ENCODE measurements around the gene CAMTA1.

The CAMTA1 gene

DNA sequence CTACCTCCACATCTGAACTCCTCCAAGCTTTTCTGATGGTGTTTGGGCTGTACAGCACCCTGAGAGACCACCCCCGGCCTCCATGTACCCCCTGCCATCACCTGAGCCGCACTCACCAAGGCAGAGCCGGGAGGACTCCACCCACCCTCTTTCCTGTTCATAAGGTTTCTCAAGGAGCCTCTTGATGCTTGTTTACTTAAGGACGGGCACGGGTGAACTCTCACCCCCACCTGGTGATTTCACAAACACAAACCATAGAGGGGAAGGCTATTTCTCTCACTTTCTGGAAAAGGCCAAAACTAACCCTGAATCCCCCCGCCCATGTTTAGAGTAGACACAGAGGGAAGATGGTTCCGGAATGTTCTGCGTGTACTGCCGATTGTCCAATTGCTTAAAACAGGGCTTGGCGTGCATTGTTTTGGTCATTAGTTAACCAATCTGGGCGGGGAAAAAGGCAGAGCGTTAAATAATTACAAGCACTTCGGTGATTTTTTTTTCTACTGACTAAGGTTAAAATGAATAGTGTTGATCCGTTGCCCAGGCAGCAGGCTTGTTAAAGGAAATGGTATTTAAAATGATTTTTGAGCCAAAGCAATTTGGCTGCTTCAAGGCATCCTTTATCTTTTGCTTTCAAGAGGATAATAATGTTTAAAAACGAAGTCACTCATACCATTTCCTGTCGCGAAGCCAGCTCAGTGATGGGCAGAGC lies 706.0 kb downstream of the CAMTA1 start:
- DNase-seq: no peak

DNA sequence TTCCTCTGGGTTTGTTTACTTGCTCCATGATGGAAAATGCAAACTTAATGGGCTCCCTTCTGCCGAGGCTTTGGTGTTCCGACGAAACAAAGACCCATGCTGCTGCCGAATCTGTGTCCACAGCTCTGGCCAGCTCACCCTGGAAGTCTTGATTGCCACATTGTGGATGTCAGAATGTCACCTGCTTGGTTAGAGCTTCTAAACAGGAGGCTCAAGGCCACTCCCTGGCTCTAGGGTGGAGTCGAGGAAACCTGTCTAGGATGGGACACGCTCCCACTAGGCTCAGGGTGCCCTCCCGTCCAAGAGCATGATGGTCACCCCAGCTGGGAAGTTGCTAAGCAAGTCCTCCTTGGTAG lies 706.5 kb downstream of the CAMTA1 start:
- DNase-seq: no peak

DNA sequence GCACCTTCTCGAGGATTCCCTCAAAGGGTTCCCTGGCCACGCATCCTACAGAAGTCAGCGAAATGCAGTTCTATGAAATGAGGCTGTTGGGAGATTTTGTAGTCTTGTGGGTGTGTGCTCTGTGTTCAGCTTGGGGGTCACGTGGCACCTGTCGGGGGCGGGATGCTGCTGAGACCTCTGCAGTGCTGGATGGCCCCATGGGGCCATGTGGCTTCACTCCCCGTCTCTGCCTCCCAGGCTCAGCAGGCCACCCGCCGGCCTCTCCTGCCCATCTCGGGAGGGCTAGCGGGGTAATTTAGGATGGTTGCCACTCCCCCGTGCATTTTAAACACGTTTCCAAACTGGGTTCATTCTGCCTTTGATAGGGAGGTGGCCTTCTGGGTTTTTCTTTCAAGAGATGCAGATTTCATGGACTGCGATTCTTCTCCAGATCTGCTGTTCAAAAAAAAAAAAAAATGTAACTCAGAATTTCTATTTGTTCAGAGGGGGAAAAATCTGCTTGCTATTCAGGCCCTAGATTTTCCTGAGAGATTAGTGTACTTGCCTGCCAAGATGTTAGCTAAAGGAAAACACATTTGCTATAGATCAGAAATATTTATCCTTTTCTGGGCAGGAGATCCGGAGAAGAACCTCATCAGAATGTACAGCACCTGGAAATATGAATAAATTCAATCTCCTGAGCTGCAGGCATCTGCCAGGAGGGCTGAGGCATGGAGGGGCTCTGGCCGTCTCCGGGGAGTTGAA lies 708.6 kb downstream of the CAMTA1 start:
- DNase-seq: no peak

DNA sequence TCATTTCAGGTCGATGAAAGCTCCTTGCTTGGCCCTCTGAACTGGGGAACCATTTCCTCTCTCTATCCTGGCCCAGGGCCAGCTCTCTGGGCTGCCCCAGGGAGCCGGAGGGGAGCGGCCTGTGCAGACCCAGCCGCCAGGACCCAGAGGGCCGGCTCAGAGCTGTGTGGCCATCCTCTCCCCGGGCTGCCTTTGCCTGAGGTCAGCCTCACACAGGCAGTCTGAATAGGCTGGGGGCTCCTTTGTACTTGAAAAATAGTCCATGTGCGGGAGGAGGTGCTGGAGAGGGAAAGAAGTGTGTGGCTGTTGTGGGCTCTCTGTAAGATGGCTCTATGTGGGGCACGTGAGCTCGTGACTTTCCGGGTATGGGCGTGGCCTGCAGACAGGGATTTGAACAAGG lies 710.7 kb downstream of the CAMTA1 start:
- no peak for DNase-seq

DNA sequence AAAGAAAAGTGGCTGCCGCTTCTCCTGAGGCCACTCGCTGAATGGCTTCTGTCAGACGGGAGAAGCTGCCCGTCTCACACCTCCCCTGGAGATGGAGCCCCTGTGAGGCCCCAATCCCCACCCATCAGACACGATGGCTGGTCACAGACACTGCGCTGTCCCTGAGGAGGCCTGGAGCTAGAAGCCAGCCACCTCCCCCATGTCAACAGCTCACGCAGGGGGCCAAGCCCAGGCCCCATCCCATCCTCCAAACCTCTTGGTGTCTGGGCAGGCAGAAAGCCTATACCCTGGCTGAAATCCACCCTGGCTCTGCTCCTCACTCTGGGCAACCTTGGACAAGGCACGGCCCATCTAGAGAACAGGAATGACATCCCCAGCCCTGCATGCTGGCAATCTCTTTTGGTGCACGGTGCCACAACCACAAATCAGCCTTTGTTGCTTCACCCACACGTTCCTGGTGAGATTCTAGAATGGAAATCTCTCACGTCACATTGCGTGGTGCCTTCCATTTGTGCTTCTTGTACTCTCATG lies 711.9 kb downstream of the CAMTA1 start:
- no peak for DNase-seq

DNA sequence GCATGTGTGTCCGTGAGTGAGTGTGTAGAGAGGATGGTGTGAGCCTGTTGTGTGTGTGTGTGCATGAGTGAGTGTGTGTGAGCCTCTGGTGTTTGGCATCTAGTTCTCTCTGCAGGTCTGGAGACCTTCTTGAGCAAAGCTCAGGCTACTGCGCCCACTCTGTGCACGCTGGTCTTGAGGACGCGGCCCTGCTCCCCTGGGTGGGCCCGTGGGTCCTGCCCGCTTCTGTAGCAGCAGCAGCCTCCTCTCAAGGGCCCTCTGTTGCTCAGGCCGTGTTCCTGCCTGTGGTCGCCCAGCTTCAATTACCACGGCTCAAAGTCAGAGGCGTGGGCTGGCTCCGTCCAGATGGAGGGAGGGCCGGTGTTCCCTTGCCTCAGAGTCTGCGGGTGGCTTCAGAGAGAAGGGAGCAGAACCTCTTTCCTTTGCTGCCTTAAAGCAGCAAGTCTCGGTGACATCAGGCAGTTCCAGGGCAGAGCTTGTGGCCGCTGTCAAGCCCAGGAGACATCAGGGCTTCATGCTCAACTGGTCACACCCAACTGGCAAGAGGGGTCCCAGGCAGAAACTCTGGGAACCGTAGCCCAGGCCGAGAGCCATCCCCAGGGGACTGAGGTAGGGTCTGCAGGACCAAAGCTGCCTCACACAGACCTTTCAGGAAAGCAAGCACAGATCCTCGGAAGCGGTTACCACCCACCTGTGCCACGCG lies 715.3 kb downstream of the CAMTA1 start:
- DNase-seq: no peak

DNA sequence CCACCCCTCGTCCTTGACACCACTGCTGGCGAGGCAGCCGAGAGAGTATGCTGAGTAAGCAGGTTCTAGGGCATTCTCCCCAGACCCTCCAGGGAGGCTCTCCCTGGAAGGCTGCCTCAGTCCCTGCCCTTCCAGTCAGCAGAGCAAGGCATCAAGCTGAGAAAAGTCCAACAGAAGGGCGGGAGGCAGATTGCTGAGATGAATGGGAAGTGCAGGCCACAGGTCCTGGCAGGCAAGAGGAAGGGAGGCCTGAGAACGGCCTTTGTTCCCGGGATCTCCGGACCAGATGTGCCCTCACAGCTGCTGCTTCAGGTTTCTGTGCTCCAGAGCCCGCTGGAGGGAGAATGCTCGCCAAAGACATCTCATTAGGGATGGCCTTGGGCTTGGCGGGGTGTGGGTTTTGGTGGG lies 715.8 kb downstream of the CAMTA1 start:
- DNase-seq: no peak

DNA sequence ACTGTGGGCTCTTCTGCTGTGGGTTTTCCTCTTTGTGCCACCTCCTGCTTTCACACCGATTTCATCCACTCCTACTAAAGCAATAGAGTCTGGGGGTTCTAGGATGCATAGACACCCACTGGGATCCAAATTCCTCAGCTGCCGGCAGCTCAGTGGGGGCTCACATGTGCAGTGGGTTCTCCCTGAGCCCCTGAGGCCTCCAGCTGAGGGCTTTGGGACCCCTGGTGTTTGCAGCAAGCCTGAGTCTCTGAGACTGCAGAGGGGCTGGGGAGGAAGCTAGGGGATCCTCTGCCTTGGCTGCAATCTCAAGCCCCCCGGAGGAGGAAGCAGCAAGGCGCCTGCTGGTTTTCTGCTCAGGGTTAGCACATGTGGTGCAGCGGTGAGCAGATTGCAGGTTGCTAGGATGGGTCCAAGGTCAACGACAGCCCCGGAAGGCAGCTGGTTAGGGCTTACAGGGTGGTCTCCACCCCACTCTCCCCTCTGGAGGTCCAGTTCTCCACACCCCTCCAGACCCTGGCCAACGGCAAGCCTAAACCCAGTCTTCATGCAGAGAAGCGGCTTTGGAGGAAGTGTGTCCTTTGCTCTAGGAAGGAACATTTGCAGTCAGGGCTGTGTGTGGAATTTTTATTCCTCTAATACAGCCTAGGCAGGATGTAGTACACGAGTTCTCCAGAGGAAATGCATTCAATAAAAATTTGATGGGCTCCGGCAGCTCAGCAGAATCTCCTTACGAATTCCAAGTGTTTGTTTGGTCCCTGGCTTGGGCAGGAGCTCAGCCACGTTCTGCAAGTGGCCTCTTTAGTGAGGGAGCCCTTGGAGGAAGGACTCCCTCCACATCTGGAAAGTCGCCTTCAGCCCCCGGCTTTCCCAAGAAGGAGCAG lies 716.7 kb downstream of the CAMTA1 start:
- no peak for DNase-seq

DNA sequence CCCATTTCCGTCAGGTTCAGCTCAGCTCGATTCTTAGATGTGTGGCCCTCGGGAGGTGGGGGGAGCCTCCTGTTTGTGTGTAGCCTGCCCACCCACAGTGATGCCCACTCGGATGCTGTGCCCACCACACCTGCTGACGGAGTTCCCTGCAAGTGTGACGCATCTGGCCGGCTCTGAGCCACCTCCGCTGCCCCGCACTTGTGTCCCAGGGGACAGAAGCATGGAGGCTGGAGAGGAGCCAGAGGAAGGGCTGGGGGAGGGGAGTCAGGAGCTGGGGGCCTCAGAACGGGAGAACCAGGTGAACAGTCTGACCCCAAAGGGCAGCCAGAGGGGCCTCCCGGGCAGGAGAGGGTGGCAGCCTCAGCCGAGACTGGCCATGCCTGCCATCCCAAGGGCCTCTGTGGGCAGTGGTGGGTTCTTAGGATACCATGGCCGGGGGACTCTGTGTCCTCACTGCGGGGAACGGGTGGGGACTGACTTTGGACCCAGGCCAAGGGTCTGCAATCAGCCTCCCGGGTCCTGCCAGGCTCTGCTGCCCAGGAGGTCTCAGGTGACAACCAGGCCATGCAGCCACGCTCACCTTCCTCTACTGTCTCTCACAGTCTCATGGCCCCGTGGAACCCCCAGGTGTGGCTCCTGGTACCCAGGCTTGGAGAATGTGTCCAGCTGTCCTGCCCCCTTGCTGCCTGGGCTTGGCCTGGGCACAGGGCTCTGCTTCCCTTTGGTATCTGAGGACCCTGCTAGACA lies 718.6 kb downstream of the CAMTA1 start:
- DNase-seq: no peak

DNA sequence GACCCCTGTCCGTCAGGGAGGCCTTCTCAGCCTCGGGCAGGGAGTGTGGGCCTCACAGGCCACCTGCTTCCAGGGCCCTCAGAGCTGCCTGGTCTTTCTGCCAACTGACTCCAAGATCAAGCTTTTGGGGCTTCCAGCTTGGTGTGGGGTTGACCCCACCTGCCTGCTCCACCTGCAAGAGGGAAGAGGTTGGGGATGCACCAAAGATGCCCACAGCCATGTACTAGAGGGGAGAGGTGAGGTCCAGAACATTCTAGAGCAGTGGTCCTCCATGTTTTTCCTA lies 719.1 kb downstream of the CAMTA1 start:
- no peak for DNase-seq

DNA sequence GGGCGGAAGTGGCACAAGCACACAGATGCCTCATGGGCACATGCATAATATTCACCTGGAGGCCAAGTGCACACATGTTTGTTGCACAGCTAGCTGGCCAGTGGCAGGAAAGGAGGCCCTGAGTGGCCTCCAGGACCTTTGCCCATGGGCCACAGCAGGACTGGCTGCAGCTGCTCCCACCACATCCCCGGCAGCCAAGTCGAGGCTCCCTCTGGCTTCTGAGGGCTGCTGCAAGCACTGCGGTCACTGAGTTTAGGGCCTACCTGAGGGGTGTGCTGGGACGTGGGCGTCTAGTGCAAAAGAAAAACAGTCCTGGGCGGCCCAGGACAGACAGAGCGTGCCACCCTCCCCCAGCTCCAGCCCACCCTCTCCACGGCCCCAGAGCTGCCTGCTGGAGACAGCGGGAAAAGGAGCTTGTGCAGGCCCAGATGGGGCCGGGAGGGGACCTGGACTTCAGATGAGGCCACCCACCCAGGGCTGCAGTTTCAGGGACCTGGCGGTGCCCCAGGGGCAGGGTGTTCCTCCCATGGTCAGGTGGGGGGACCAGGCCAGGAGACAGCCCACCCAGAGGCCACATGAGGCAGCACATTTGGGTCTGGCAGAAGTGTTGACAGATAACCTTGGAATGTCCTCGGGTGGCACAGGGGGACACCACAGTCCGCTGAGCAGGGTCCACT lies 720.0 kb downstream of the CAMTA1 start:
- no peak for DNase-seq

DNA sequence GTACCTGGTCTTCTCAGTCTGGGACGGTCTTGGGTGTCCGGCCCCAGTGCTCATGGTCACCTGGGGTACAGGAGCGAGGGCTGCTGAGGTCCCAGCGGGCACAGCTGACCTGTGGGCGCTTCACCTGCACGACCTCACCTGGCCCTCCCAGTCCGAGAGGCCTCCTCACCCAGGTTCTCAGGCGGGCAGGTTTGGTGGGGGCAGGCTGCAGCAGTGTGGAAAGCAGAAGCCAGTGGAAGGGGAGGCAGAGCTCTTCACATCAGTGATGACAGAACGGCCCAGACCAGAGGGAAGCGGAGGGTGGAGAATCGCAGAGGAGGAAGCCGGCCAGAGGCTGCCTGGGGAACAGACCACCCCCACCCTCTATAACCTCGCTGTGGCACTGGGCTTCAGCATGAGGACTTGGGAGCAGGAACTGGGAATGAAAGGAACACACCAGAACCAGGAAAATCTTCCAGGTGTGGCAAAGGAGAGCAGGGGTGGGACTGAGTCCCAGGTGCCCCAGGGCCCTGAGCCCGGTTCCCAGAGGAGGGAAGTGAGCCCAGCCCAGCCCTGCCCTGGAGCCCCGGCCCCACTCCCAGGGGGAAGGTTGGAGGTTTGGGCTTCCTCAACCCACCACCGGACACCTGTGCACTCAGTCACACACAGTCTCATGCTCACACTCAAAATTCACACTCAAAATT lies 720.7 kb downstream of the CAMTA1 start:
- no peak for DNase-seq

DNA sequence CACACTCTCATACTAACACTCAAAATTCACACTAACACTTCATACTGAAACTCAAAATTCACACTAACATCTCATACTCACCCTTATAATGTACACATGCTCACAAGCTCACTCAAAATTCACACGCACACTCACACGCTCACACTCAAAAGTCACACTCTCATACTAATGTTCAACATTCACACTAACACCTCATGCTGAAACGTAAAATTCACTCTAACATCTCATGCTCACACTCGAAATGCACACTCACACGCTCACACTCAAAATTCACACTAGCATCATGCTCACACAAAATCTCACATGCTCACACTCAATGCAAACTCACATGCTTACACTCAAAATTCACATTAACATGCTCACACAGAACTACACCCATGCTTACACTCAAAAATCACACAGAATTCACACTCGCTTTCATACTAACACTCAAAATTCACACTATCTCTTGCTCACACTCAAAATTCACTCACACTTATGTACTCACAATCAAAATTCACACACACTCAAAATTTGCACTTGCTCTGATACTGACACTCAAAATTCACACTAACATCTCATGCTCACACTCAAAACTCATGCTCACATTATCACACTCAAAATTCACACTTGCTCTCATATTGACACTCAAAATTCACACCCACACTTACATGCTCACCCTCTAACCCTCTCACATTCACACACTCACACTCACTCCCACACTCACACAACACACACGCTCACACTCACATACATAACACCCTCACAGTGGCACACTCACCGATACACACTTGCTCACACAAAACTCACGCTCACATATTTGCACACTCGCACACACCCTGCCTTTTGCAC lies 721.4 kb downstream of the CAMTA1 start:
- DNase-seq: no peak

DNA sequence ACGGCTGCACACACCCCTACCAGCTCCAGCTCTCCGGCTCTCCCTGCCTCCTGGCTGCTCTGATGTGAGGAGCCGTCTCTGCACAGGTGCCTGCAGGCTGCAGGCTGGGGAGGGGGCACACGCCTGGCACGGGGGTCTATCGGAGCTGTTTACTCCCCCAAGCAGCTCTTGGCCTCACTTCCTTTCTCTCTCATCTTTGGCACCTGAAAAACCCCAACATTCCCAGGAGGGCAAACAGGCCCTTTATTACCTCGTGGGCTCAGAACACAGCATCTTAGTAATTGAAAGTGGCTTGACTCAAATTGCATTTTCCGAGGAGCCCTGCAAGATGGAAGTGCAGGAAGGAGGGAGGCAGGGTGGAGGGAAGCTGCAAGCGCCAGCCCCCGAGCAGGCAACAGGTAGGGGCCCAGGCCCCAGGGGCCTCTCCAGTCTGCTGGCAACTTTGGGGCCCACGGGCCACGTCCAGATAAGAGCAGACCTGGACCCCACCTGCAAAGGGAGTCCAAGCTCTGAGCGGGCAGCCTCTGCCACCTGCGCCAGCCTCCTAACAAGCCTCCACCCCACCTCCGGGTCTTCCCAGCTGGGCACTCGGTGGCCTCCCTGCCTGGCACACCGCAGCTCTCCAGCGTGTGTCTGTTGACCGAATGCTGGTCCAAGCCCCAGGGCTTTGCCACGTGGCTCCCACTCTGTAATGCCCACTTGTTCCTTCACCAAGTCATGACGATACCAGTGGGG lies 722.2 kb downstream of the CAMTA1 start:
- DNase-seq: no peak

DNA sequence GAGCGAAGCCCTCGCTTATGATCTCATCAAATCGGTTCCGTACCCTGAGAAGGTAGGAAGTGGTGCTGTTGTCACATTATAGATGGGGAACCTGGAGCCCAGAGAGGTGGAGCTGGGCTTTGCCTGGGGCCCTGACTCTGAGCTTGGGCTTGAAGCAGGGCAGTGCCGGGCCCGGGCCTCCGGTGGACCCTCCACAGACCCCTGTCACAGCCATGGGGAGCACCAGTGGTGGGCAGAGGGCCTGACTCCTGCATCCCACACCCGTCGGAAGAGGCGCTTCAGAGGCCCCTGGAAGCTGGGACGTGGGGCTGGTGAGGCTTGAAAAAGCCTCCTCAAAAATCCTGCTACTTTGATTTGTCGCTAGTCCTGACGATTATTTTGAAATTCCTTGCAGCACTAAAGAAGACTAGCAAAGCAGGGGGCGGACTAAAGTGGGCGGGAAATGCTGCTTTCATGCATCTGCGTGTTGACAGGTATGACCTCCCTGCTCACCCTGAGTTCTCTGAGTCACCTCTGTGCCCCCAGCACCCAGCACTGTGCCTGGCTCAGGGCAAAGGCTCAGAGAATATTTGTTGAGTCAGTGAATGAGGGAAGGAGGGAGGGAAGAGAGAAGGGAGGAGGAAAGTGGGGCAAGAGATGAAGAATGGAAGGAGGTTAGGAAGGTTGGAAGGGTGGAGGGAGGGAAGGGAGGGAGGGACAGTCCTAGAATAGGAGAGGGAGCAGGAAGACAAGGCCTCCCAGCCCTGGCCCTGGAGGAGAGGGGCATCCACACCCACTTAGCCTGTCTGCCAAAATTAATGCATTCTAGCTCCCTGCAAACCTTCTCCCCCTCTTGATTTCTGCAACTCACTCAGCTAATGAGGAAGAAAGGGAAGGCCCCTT lies 723.0 kb downstream of the CAMTA1 start:
- DNase-seq: no peak

DNA sequence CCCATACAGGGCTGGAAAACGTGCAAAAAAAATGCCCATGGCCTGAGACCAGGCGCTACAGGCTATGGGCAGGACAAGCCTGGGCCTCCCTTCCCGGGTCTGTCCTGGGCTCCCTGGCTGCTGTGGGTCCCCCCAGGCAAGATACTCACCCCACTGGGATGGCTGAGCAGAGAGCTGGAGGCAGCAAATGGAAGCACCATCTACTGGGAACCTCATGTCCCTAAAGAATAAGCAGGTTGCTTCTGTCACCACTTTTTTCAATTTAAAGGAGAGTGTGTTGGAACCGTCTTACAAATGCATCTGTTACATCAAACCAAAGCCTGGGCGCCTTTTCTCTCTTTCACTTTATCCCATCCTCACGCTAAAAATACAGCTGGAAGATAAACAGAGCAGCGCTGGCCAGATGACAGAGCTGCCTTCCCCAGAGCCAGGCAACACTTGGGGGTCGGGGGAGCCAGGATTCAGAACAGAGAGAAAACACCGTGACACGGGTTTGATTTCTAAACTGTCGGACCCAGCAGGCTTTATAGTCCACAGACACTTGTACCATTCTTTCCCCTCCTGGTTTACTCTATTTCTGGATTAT lies 723.8 kb downstream of the CAMTA1 start:
- DNase-seq: no peak

DNA sequence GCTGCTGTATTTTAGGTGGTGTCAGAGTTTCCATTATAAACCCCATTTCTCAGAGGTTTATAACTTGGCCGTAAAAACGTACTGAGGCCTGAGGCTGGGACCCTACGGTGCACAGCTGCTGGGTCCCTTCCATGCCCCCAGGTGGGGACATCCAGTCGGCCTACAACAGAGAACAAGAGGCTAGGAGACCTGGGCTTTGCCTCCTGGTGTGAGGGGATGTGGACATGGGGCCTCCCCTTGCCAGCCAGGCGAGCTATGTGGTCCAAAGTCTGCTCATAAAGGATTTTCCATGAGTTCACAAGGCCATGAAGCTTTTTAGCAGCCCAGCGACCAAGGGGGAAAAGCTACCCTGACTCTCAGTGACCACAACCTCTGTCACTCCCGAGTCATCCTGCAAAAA lies 724.3 kb downstream of the CAMTA1 start:
- DNase-seq: no peak

DNA sequence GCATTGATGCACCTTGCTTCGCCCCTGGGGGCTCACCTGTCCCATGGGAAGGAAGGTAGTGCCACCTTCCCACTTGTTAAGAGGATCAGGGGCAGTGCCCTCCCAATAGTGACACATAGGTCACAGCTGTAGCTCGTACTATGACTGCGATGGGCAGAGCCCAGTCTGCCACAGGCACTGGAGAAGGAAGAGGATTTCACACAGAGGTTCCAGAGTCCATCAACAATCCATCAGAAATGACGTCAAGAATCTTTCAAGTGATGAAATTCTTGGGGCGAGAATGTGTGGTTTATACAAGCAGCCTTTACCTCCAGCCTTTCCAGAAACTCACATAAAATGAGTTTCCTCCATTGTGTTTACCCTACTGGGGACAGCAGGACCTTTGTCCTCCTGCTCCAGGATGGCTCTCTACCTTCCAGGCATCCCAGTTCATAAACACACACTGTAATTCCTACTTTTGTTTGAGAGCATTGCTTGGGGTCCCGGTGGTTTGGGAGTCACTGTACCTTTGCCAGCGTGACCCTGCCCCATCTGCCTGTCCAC lies 725.2 kb downstream of the CAMTA1 start:
- DNase-seq: no peak

All from activated CD8-positive, alpha-beta memory T cell treated with anti-CD3 and anti-CD28 coated beads for 24 hours (primary cell).